OCI-LY1 (cell line): ENCODE measurements around the gene TTC39C.

Experiments
- H2AFZ ChIP-seq: fragments of 200-600 bp; sonication (generic), shearing (Covaris generic); 2 replicates; pipeline ENCODE4 v1.6.0; 2014; ENCODE audit warnings: antibody characterized with exemption, mild to moderate bottlenecking, low read length
- H3F3A ChIP-seq: fragments of 200-600 bp; sonication (generic), shearing (Covaris generic); 2 replicates; pipeline ENCODE4 v1.6.0; 2014; ENCODE audit warnings: mild to moderate bottlenecking, antibody characterized with exemption, low read length, moderate library complexity; ENCODE audit not compliant: insufficient read depth
- H3K27ac ChIP-seq: fragments of 200-600 bp; sonication (generic); 2 replicates; pipeline ENCODE4 v1.5.1; 2014; ENCODE audit warnings: low read length, mixed run types, mild to moderate bottlenecking, low read depth; ENCODE audit not compliant: poor library complexity, severe bottlenecking
- H3K27me3 ChIP-seq: fragments of 200-600 bp; sonication (generic); 2 replicates; pipeline ENCODE4 v1.6.0; 2014; ENCODE audit warnings: antibody characterized with exemption, mild to moderate bottlenecking, low read length, moderate library complexity; ENCODE audit not compliant: insufficient read depth
- H3K36me3 ChIP-seq: fragments of 200-600 bp; sonication (generic); 2 replicates; pipeline ENCODE4 v1.6.1; 2014; ENCODE audit warnings: mild to moderate bottlenecking, antibody characterized with exemption, low read length, moderate library complexity, mixed read lengths; ENCODE audit not compliant: insufficient read depth
- H3K4me1 ChIP-seq: fragments of 200-600 bp; sonication (generic); 2 replicates; pipeline ENCODE4 v1.5.1; 2014; ENCODE audit warnings: mild to moderate bottlenecking, low read length, moderate library complexity; ENCODE audit not compliant: insufficient read depth, severe bottlenecking
- H3K4me2 ChIP-seq: fragments of 200-600 bp; sonication (generic), shearing (Covaris generic); 2 replicates; pipeline ENCODE4 v1.6.1; 2014; ENCODE audit warnings: low read length
- H3K4me3 ChIP-seq: fragments of 200-600 bp; sonication (generic); 2 replicates; pipeline ENCODE4 v1.5.1; 2014; ENCODE audit warnings: low read length, low read depth, mild to moderate bottlenecking, mixed read lengths; ENCODE audit not compliant: poor library complexity, severe bottlenecking
- H3K79me2 ChIP-seq: fragments of 200-600 bp; shearing (Covaris generic); 2 replicates; pipeline ENCODE4 v1.6.1; 2016; ENCODE audit warnings: mixed run types, low read length, mixed read lengths; ENCODE audit not compliant: insufficient read depth
- H3K9ac ChIP-seq: fragments of 200-600 bp; sonication (generic), shearing (Covaris generic); 2 replicates; pipeline ENCODE4 v1.6.1; 2014; ENCODE audit warnings: mild to moderate bottlenecking, low read length, mixed read lengths
- H3K9me2 ChIP-seq: fragments of 200-600 bp; sonication (generic), shearing (Covaris generic); 2 replicates; pipeline ENCODE4 v1.6.1; 2014; ENCODE audit warnings: low read depth, mild to moderate bottlenecking, low read length, mixed read lengths
- H3K9me3 ChIP-seq: fragments of 200-600 bp; shearing (Covaris generic); 2 replicates; pipeline ENCODE4 v1.6.1; 2014; ENCODE audit warnings: low read length, mixed read lengths
- H4K20me1 ChIP-seq: fragments of 200-600 bp; sonication (generic), shearing (Covaris generic); 2 replicates; pipeline ENCODE4 v1.6.0; 2016; ENCODE audit warnings: mild to moderate bottlenecking, low read length; ENCODE audit not compliant: insufficient read depth
- CTCF ChIP-seq: fragments of 200-600 bp; sonication (generic), shearing (Covaris generic); IDR thresholded peaks from 2 replicates; pipeline ENCODE4 v1.5.1; 2017; ENCODE audit warnings: mild to moderate bottlenecking, antibody characterized with exemption, low read length, moderate library complexity, mixed read lengths
- EZH2 ChIP-seq: fragments of 200-600 bp; sonication (generic), shearing (Covaris generic); IDR thresholded peaks from 2 replicates; pipeline ENCODE4 v1.8.0; 2017; ENCODE audit warnings: borderline replicate concordance, mixed run types, mild to moderate bottlenecking, antibody characterized with exemption, low read length, moderate library complexity, mixed read lengths

Gene TTC39C

GRCh38 chr18:24103320-24104021 is 88.9 kb downstream of the TTC39C start:
- no peaks in the 10 kb centered on the region for H3K9me3 ChIP-seq
- no peaks in the 10 kb centered on the region for H3K79me2 ChIP-seq
- H3K4me2 ChIP-seq, result no peak overlapping the region
- no peak overlapping the region for H2AFZ ChIP-seq
- H3K4me1 ChIP-seq, result no peaks in the 10 kb centered on the region
- H3F3A ChIP-seq, result no peaks in the 10 kb centered on the region
- TF ChIP-seq CTCF (no peak), EZH2 (no peak)
- H3K9ac ChIP-seq, result no peak overlapping the region
- no peaks in the 10 kb centered on the region for H3K27me3 ChIP-seq
- H3K36me3 ChIP-seq, result no peaks in the 10 kb centered on the region
- H3K27ac ChIP-seq, result no peak overlapping the region
- H4K20me1 ChIP-seq, result no peaks in the 10 kb centered on the region
- no peak overlapping the region for H3K4me3 ChIP-seq
- H3K9me2 ChIP-seq, result no peaks in the 10 kb centered on the region

- no peak overlapping the region for H3K4me3 ChIP-seq
- no peaks in the 10 kb centered on the region for H3K79me2 ChIP-seq
- no peaks in the 10 kb centered on the region for H3K9me3 ChIP-seq
- H3F3A ChIP-seq, result no peaks in the 10 kb centered on the region
- H3K4me1 ChIP-seq, result no peaks in the 10 kb centered on the region
- no peaks in the 10 kb centered on the region for H3K27me3 ChIP-seq
- H3K36me3 ChIP-seq, result no peaks in the 10 kb centered on the region
- H3K9me2 ChIP-seq, result no peaks in the 10 kb centered on the region
- H3K4me2 ChIP-seq, result no peak overlapping the region
- no peak for TF ChIP-seq CTCF
- no peak for TF ChIP-seq EZH2
- H4K20me1 ChIP-seq, result no peaks in the 10 kb centered on the region
- no peak overlapping the region for H3K27ac ChIP-seq
- no peak overlapping the region for H2AFZ ChIP-seq
- no peak overlapping the region for H3K9ac ChIP-seq
Measured at GRCh38 chr18:24104486-24104885, 89.9 kb downstream of the TTC39C start.

GRCh38 chr18:24108641-24109040 is 94.1 kb downstream of the TTC39C start:
- Histone ChIP-seq H3K4me3 (no peak overlapping the region), H3K36me3 (no peaks in the 10 kb centered on the region), H3K9ac (no peak overlapping the region), H3K9me2 (no peaks in the 10 kb centered on the region), H3F3A (no peaks in the 10 kb centered on the region), H3K79me2 (no peaks in the 10 kb centered on the region), H3K4me2 (no peak overlapping the region), H3K27ac (no peak overlapping the region), H4K20me1 (no peaks in the 10 kb centered on the region), H3K27me3 (no peaks in the 10 kb centered on the region), H2AFZ (no peak overlapping the region), H3K4me1 (no peaks in the 10 kb centered on the region), H3K9me3 (no peaks in the 10 kb centered on the region)
- TF ChIP-seq CTCF, result no peak
- TF ChIP-seq EZH2, result no peak
